Prostate gland (tissue), 2 donors: ENCODE measurements around the gene DDX50.

Experiments
- CTCF ChIP-seq, 4 experiments: fragments of 200-600 bp in 2 of 4; fragments of 450-650 bp in 2 of 4; sonication (generic) in 2 of 4; IDR thresholded peaks; 1 replicate in 3 of 4; 2 replicates in 1 of 4; pipeline ENCODE4 v1.5.1; 2016 to 2019; ENCODE audit warnings: antibody characterized with exemption in 4 of 4, mild to moderate bottlenecking in 2 of 4, moderate library complexity in 2 of 4
- POLR2A ChIP-seq: fragments of 450-650 bp; IDR thresholded peaks from one replicate; pipeline ENCODE4 v1.6.1; 2016; ENCODE audit warnings: antibody characterized with exemption, mild to moderate bottlenecking
- POLR2AphosphoS5 ChIP-seq: sonication (generic); formaldehyde crosslinking; IDR thresholded peaks from one replicate; pipeline ENCODE4 v1.6.1; 2017; ENCODE audit warnings: antibody characterized with exemption

GRCh38 chr10:68871105-68871711 lies 29.9 kb upstream of the DDX50 start:
- TF ChIP-seq CTCF (IDR thresholded peaks at IDR 0.05) = no peak
- TF ChIP-seq POLR2A = no peak
- TF ChIP-seq POLR2AphosphoS5 = no peak
